OCI-LY1 (cell line): ENCODE results near the gene ACAP2.

Experiments used
- H2AFZ ChIP-seq: fragments of 200-600 bp; sonication (generic), shearing (Covaris generic); 2 replicates; pipeline ENCODE4 v1.6.0; 2014; ENCODE audit warnings: antibody characterized with exemption, mild to moderate bottlenecking, low read length
- H3F3A ChIP-seq: fragments of 200-600 bp; sonication (generic), shearing (Covaris generic); 2 replicates; pipeline ENCODE4 v1.6.0; 2014; ENCODE audit warnings: mild to moderate bottlenecking, antibody characterized with exemption, low read length, moderate library complexity; ENCODE audit not compliant: insufficient read depth
- H3K27ac ChIP-seq: fragments of 200-600 bp; sonication (generic); 2 replicates; pipeline ENCODE4 v1.5.1; 2014; ENCODE audit warnings: low read length, mixed run types, mild to moderate bottlenecking, low read depth; ENCODE audit not compliant: poor library complexity, severe bottlenecking
- H3K27me3 ChIP-seq: fragments of 200-600 bp; sonication (generic); 2 replicates; pipeline ENCODE4 v1.6.0; 2014; ENCODE audit warnings: antibody characterized with exemption, mild to moderate bottlenecking, low read length, moderate library complexity; ENCODE audit not compliant: insufficient read depth
- H3K36me3 ChIP-seq: fragments of 200-600 bp; sonication (generic); 2 replicates; pipeline ENCODE4 v1.6.1; 2014; ENCODE audit warnings: mild to moderate bottlenecking, antibody characterized with exemption, low read length, moderate library complexity, mixed read lengths; ENCODE audit not compliant: insufficient read depth
- H3K4me1 ChIP-seq: fragments of 200-600 bp; sonication (generic); 2 replicates; pipeline ENCODE4 v1.5.1; 2014; ENCODE audit warnings: mild to moderate bottlenecking, low read length, moderate library complexity; ENCODE audit not compliant: insufficient read depth, severe bottlenecking
- H3K4me2 ChIP-seq: fragments of 200-600 bp; sonication (generic), shearing (Covaris generic); 2 replicates; pipeline ENCODE4 v1.6.1; 2014; ENCODE audit warnings: low read length
- H3K4me3 ChIP-seq: fragments of 200-600 bp; sonication (generic); 2 replicates; pipeline ENCODE4 v1.5.1; 2014; ENCODE audit warnings: low read length, low read depth, mild to moderate bottlenecking, mixed read lengths; ENCODE audit not compliant: poor library complexity, severe bottlenecking
- H3K79me2 ChIP-seq: fragments of 200-600 bp; shearing (Covaris generic); 2 replicates; pipeline ENCODE4 v1.6.1; 2016; ENCODE audit warnings: mixed run types, low read length, mixed read lengths; ENCODE audit not compliant: insufficient read depth
- H3K9ac ChIP-seq: fragments of 200-600 bp; sonication (generic), shearing (Covaris generic); 2 replicates; pipeline ENCODE4 v1.6.1; 2014; ENCODE audit warnings: mild to moderate bottlenecking, low read length, mixed read lengths
- H3K9me2 ChIP-seq: fragments of 200-600 bp; sonication (generic), shearing (Covaris generic); 2 replicates; pipeline ENCODE4 v1.6.1; 2014; ENCODE audit warnings: low read depth, mild to moderate bottlenecking, low read length, mixed read lengths
- H3K9me3 ChIP-seq: fragments of 200-600 bp; shearing (Covaris generic); 2 replicates; pipeline ENCODE4 v1.6.1; 2014; ENCODE audit warnings: low read length, mixed read lengths
- H4K20me1 ChIP-seq: fragments of 200-600 bp; sonication (generic), shearing (Covaris generic); 2 replicates; pipeline ENCODE4 v1.6.0; 2016; ENCODE audit warnings: mild to moderate bottlenecking, low read length; ENCODE audit not compliant: insufficient read depth
- EZH2 ChIP-seq: fragments of 200-600 bp; sonication (generic), shearing (Covaris generic); IDR thresholded peaks from 2 replicates; pipeline ENCODE4 v1.8.0; 2017; ENCODE audit warnings: borderline replicate concordance, mixed run types, mild to moderate bottlenecking, antibody characterized with exemption, low read length, moderate library complexity, mixed read lengths
- TF ChIP-seq, protein P1 (sequence below): fragments of 200-600 bp; sonication (generic), shearing (Covaris generic); IDR thresholded peaks from 2 replicates; pipeline ENCODE4 v1.5.1; 2017; ENCODE audit warnings: mild to moderate bottlenecking, antibody characterized with exemption, low read length, moderate library complexity, mixed read lengths

The ACAP2 gene

DNA sequence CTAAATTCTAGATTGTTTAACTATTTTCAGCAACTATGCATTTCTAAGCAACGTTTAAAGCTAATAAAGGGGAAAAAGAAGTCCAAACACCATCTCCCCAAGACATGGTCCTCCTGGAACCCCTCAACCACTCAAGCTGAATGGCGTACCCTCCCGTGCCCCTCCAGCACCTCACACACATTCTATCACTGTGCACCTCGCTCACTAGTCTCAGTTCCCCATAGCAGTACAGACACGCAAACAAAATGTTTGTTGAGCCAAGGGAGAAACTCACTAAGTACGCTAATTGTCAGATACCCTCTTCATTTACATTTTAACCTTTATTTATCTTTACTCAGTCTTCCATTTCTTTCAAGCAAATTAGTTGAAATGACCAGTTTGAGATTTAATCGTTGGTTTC, 48.8 kb downstream of the ACAP2 start:
- H3K4me3 ChIP-seq = peak overlapping the region; percentile 34
- H4K20me1 ChIP-seq = no peaks in the 10 kb centered on the region
- peak overlapping the region; percentile 75 for H3K27ac ChIP-seq

GRCh38 chr3:195388380-195388779, 54.4 kb downstream of the ACAP2 start:
- peaks cover 7% of the 10 kb centered on the region for H3K4me1 ChIP-seq
- H3K27ac ChIP-seq = no peak overlapping the region
- H3K36me3 ChIP-seq = peaks cover 32% of the 10 kb centered on the region
- no peak overlapping the region for H2AFZ ChIP-seq
- H3K4me2 ChIP-seq = no peak overlapping the region
- TF ChIP-seq, protein P1, sequence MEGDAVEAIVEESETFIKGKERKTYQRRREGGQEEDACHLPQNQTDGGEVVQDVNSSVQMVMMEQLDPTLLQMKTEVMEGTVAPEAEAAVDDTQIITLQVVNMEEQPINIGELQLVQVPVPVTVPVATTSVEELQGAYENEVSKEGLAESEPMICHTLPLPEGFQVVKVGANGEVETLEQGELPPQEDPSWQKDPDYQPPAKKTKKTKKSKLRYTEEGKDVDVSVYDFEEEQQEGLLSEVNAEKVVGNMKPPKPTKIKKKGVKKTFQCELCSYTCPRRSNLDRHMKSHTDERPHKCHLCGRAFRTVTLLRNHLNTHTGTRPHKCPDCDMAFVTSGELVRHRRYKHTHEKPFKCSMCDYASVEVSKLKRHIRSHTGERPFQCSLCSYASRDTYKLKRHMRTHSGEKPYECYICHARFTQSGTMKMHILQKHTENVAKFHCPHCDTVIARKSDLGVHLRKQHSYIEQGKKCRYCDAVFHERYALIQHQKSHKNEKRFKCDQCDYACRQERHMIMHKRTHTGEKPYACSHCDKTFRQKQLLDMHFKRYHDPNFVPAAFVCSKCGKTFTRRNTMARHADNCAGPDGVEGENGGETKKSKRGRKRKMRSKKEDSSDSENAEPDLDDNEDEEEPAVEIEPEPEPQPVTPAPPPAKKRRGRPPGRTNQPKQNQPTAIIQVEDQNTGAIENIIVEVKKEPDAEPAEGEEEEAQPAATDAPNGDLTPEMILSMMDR = no peak
- TF ChIP-seq EZH2 = no peak
- no peak overlapping the region for H3K9ac ChIP-seq
- 0 out of 2 replicates have a peak, but pooled peaks cover 3% of the 10 kb centered on the region for H3F3A ChIP-seq
- no peaks in the 10 kb centered on the region for H4K20me1 ChIP-seq
- no peak overlapping the region for H3K4me3 ChIP-seq
- peaks cover 24% of the 10 kb centered on the region for H3K79me2 ChIP-seq
- H3K27me3 ChIP-seq = no peaks in the 10 kb centered on the region
- no peaks in the 10 kb centered on the region for H3K9me2 ChIP-seq
- H3K9me3 ChIP-seq = no peaks in the 10 kb centered on the region

More for the DNA sequence above, 48.8 kb downstream of the ACAP2 start:
- Histone ChIP-seq H3K9ac (peak overlapping the region; percentile 49), H3K4me2 (peak overlapping the region; percentile 59), H3K9me3 (no peaks in the 10 kb centered on the region), H2AFZ (no peak overlapping the region), H3K36me3 (peaks cover 18% of the 10 kb centered on the region; the same call in 1 of the 2 replicates), H3K79me2 (peaks cover 70% of the 10 kb centered on the region), H3K4me1 (peaks cover 55% of the 10 kb centered on the region), H3F3A (no peaks in the 10 kb centered on the region), H3K9me2 (no peaks in the 10 kb centered on the region), H3K27me3 (no peaks in the 10 kb centered on the region)
- TF ChIP-seq, protein P1 = no peak
- no peak for TF ChIP-seq EZH2

- Histone ChIP-seq H3K9me2 (no peaks in the 10 kb centered on the region), H3K36me3 (peaks cover 28% of the 10 kb centered on the region), H4K20me1 (no peaks in the 10 kb centered on the region), H3K9me3 (no peaks in the 10 kb centered on the region), H3K27ac (no peak overlapping the region), H2AFZ (no peak overlapping the region), H3K4me1 (no peaks in the 10 kb centered on the region), H3K27me3 (no peaks in the 10 kb centered on the region), H3K79me2 (peaks cover 19% of the 10 kb centered on the region), H3F3A (0 out of 2 replicates have a peak, but pooled peaks cover 3% of the 10 kb centered on the region), H3K9ac (no peak overlapping the region), H3K4me2 (no peak overlapping the region), H3K4me3 (no peak overlapping the region)
- TF ChIP-seq, protein P1 = no peak
- TF ChIP-seq EZH2 = no peak
Measured at GRCh38 chr3:195386739-195387138, 56.1 kb downstream of the ACAP2 start.
